IPS-15b (cell line): Measurements from ENCODE around the gene CDH23.

Source experiments
- H3K27me3 ChIP-seq: one replicate; pipeline ENCODE4 v1.6.1; 2013; ENCODE audit warnings: low read length; ENCODE audit not compliant: control insufficient read depth, insufficient read depth
- H3K36me3 ChIP-seq: one replicate; pipeline ENCODE4 v1.6.1; 2013; ENCODE audit warnings: low read length; ENCODE audit not compliant: control insufficient read depth, insufficient read depth
- H3K4me1 ChIP-seq: one replicate; pipeline ENCODE4 v1.6.1; 2013; ENCODE audit warnings: mild to moderate bottlenecking, low read length; ENCODE audit not compliant: control insufficient read depth, insufficient read depth
- H3K4me3 ChIP-seq: one replicate; pipeline ENCODE4 v1.5.1; 2013; ENCODE audit warnings: low read depth, low read length
- H3K9ac ChIP-seq: one replicate; pipeline ENCODE4 v1.6.1; 2013; ENCODE audit warnings: low read depth, mild to moderate bottlenecking, low read length
- H3K9me3 ChIP-seq: one replicate; pipeline ENCODE4 v1.6.1; 2013; ENCODE audit warnings: mild to moderate bottlenecking, low read length; ENCODE audit not compliant: control insufficient read depth, insufficient read depth

The CDH23 gene

GRCh38 chr10:71717056-71717455, 320.3 kb downstream of the CDH23 start:
- peaks cover 7% of the 10 kb centered on the region for H3K4me1 ChIP-seq
- no peak overlapping the region for H3K4me3 ChIP-seq
- no peaks in the 10 kb centered on the region for H3K27me3 ChIP-seq

DNA sequence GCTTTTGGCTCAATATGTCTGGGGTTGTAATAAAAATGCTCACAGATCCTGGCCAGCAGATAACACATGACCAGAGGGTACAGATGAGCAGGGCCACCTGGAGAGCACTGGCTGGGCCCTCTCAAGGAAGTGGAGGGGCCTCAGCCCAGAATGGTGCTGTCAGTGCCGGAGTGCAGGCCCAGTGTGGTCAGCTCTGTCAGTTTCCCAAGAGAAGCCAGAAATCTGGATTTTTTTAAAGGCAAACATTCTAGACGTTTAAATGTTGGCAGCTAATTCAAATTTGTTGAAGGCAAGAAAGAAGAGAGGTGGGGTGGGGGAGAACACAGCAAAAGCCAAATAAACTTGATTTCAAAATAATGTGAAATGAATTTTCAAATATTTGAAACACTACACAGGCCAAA, 320.8 kb downstream of the CDH23 start:
- no peaks in the 10 kb centered on the region for H3K36me3 ChIP-seq
- H3K9ac ChIP-seq: no peak overlapping the region
- H3K4me1 ChIP-seq: peaks cover 7% of the 10 kb centered on the region
- H3K4me3 ChIP-seq: no peak overlapping the region
- H3K27me3 ChIP-seq: no peaks in the 10 kb centered on the region
- no peaks in the 10 kb centered on the region for H3K9me3 ChIP-seq

More at GRCh38 chr10:71717056-71717455, 320.3 kb downstream of the CDH23 start:
- Histone ChIP-seq H3K9ac (no peak overlapping the region), H3K9me3 (no peaks in the 10 kb centered on the region), H3K36me3 (no peaks in the 10 kb centered on the region)

DNA sequence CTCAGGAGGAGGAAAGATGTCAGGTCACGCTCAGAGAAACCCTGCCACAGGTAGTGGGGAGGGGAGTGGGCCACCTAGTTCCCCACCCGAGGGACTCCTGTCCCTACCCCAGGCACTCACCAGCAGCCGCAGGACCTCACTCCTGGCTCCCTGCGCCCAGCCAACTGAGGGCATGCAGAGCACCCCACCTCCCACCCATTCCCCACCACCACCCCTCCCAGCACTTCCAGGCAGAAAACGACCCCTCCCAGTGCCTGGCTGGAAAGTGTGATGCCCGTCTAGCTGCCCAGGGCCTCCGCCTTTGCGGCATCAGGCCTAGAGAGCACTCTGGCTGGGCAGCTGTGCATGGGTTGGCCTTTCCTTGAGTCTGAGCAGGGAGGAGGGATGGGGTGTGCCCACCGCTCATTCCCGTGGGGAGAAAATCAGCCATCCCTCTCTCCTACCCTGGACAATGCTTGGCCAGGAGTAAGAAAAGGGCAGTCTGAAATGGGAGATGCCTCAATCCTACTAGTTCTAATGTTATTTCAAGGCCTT, 321.5 kb downstream of the CDH23 start:
- Histone ChIP-seq H3K4me1 (peaks cover 7% of the 10 kb centered on the region), H3K9ac (no peak overlapping the region), H3K4me3 (no peak overlapping the region), H3K36me3 (no peaks in the 10 kb centered on the region), H3K27me3 (no peaks in the 10 kb centered on the region), H3K9me3 (no peaks in the 10 kb centered on the region)

GRCh38 chr10:71719042-71719441, 322.3 kb downstream of the CDH23 start:
- Histone ChIP-seq H3K9ac (no peak overlapping the region), H3K4me1 (peaks cover 7% of the 10 kb centered on the region)

GRCh38 chr10:71719464-71720201, 322.9 kb downstream of the CDH23 start, which contains the start of gene C10orf105:
Gene C10orf105, minus strand, starts transcription at chr10:71719778. Its CDS starts 3,441 bp downstream, at chr10:71716337.
- Histone ChIP-seq H3K9me3 (no peaks in the 10 kb centered on the region), H3K36me3 (no peaks in the 10 kb centered on the region), H3K9ac (no peak within 1 kb of the TSS), H3K4me3 (no peak within 1 kb of the TSS), H3K4me1 (peaks cover 7% of the 10 kb centered on the region), H3K27me3 (no peaks in the 10 kb centered on the region)

More at GRCh38 chr10:71719042-71719441, 322.3 kb downstream of the CDH23 start:
- no peaks in the 10 kb centered on the region for H3K36me3 ChIP-seq
- no peaks in the 10 kb centered on the region for H3K9me3 ChIP-seq
- no peak overlapping the region for H3K4me3 ChIP-seq
- no peaks in the 10 kb centered on the region for H3K27me3 ChIP-seq

DNA sequence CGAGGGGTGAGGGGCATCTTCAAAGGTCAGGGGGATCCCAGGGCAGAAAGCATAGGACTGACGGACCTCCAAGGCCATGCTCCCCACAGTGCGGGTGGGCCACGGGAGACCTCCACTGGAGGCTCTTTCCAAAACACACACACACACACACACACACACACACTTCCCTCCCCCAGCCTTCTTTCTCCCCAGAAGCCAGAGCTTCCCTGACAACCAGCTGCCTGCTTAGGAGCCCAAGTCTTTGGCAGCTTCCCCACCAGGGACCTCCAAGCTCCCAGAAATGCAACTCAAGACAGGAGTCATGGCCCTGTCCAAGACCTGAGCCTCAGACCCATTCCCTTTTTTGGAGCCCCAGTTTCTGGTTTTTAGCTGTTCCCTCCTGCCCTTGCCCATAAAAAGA, 323.6 kb downstream of the CDH23 start:
- Histone ChIP-seq H3K4me3 (no peak overlapping the region), H3K36me3 (no peaks in the 10 kb centered on the region), H3K9ac (no peak overlapping the region), H3K9me3 (no peaks in the 10 kb centered on the region), H3K4me1 (peaks cover 7% of the 10 kb centered on the region), H3K27me3 (no peaks in the 10 kb centered on the region)

DNA sequence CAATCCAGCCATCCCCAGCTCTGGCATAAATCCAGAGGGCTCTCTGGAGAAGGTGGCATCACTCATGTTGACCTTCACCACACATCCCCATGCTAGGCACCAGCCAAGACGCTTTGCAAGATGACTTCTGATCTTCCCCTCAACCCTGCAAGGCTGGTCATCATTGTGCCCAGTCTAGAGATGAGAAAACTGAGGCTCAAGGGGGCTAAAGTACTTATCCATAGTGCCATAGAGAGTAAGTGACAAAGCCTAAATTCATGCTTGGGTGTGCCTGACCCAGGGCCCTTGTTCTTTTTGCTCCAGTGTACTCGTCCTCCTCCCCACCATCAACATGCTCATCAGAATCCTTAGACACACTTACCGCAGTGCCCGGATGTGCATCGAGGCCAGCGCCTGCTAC, 324.6 kb downstream of the CDH23 start:
- no peaks in the 10 kb centered on the region for H3K27me3 ChIP-seq
- no peaks in the 10 kb centered on the region for H3K9me3 ChIP-seq
- H3K9ac ChIP-seq: no peak overlapping the region
- H3K4me1 ChIP-seq: peaks cover 7% of the 10 kb centered on the region
- H3K4me3 ChIP-seq: no peak overlapping the region
- H3K36me3 ChIP-seq: no peaks in the 10 kb centered on the region

- no peaks in the 10 kb centered on the region for H3K36me3 ChIP-seq
- no peaks in the 10 kb centered on the region for H3K27me3 ChIP-seq
- H3K4me3 ChIP-seq: no peak overlapping the region
- H3K9me3 ChIP-seq: no peaks in the 10 kb centered on the region
- peaks cover 7% of the 10 kb centered on the region for H3K4me1 ChIP-seq
- H3K9ac ChIP-seq: no peak overlapping the region
Measured at GRCh38 chr10:71722849-71723248, 326.1 kb downstream of the CDH23 start.

DNA sequence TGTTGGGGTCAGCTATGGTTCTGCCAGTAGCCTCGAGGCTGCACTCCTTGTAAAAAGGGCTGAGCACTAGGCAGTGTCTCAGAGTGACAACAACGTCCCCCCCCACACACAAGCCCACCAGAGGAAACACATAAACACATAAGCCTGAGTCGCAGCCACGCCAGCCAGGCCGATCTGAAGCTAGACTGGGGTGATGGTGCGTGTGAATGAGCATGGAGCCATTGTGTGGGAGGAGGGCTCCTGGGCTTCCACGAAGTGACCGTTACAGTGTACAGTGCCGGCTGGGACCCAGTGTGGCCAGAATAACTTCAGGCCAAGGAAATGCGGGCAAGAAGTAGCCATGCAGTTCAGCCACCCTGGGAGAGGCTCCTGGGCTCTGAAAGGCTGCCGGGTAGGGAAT, 326.6 kb downstream of the CDH23 start:
- H3K27me3 ChIP-seq: no peaks in the 10 kb centered on the region
- no peak overlapping the region for H3K9ac ChIP-seq
- H3K4me3 ChIP-seq: no peak overlapping the region
- no peaks in the 10 kb centered on the region for H3K36me3 ChIP-seq
- peaks cover 7% of the 10 kb centered on the region for H3K4me1 ChIP-seq
- no peaks in the 10 kb centered on the region for H3K9me3 ChIP-seq

DNA sequence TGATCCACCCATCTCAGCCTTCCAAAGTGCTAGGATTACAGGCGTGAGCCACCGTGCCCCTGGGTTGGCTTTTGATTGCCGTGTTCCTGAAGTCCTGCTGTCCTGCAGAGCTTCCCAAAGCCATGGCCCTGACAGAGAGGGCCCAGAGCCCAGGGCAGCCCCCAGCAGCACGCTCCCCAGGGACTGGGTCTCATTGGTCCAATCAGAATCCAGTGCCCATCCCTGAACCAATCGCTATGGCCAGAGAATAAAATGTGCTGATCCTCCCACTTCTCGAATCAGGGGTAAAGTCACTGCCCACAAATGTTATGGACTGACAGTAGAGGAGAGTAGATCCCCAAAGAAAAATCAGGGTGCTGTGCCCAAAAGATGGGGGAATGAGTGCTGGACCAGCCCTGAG, 327.8 kb downstream of the CDH23 start:
- H3K4me1 ChIP-seq: peaks cover 2% of the 10 kb centered on the region
- no peaks in the 10 kb centered on the region for H3K36me3 ChIP-seq

GRCh38 chr10:71725249-71725648, 328.5 kb downstream of the CDH23 start:
- H3K9me3 ChIP-seq: no peaks in the 10 kb centered on the region
- no peaks in the 10 kb centered on the region for H3K36me3 ChIP-seq
- H3K4me1 ChIP-seq: no peaks in the 10 kb centered on the region
- H3K9ac ChIP-seq: no peak overlapping the region
- H3K4me3 ChIP-seq: no peak overlapping the region
- no peaks in the 10 kb centered on the region for H3K27me3 ChIP-seq

More for the DNA sequence above, 327.8 kb downstream of the CDH23 start:
- Histone ChIP-seq H3K9me3 (no peaks in the 10 kb centered on the region), H3K9ac (no peak overlapping the region), H3K4me3 (no peak overlapping the region), H3K27me3 (no peaks in the 10 kb centered on the region)

- Histone ChIP-seq H3K9me3 (no peaks in the 10 kb centered on the region), H3K27me3 (no peaks in the 10 kb centered on the region), H3K36me3 (no peaks in the 10 kb centered on the region), H3K4me3 (no peak overlapping the region), H3K4me1 (no peaks in the 10 kb centered on the region), H3K9ac (no peak overlapping the region)
Measured at GRCh38 chr10:71725998-71726579, 329.4 kb downstream of the CDH23 start.
